Caco-2 (cell line): ENCODE data around the gene SUMO3. TPM values are rescaled to one million over a fixed set of nuclear protein-coding genes. Genes with fewer than 3 reads are reported as not detected.

Source experiments
- BruUV-seq: library from RNA; stranded (reverse); fragments of 400-500 nt; replicated peaks from 2 replicates; lab custom pipeline; 2021; lab: Mats Ljungman, UMichigan
- CTCF ChIA-PET: fragments of 300-600 bp; sonication (Branson Sonifier 250); formaldehyde crosslinking; loops from one replicate; lab custom pipeline; 2022; ENCODE audit warnings: antibody characterized with exemption; lab: Charles Lee
- POLR2A ChIA-PET: fragments of 300-600 bp; sonication (Branson Sonifier 250); formaldehyde crosslinking; loops from one replicate; lab custom pipeline; 2022; ENCODE audit warnings: antibody characterized with exemption; lab: Charles Lee
- DNase-seq, 2 experiments: peaks; one replicate each; pipeline versions ENCODE4 v3.0.0 to v3.0.0-alpha.2; 2020 to 2022
- H3K27me3 ChIP-seq: replicated peaks from 2 replicates; pipeline ENCODE4 v1.6.0; 2011; ENCODE audit warnings: low read length; ENCODE audit not compliant: control insufficient read depth, insufficient read depth
- H3K36me3 ChIP-seq: 2 replicates; pipeline ENCODE4 v1.5.1; 2011; ENCODE audit warnings: low read length; ENCODE audit not compliant: control insufficient read depth, insufficient read depth
- H3K4me1 ChIP-seq: fragments of 250-450 bp; sonication (Bioruptor Pico); 2 replicates; pipeline ENCODE4 v1.5.1; 2020; ENCODE audit warnings: mild to moderate bottlenecking
- H3K4me3 ChIP-seq: 2 replicates; pipeline ENCODE4 v1.5.1; 2011; ENCODE audit warnings: low read depth, mild to moderate bottlenecking, control low read depth, low read length
- H3K9me3 ChIP-seq: fragments of 250-450 bp; sonication (Bioruptor Pico); 2 replicates; pipeline ENCODE4 v1.5.1; 2020; ENCODE audit warnings: mild to moderate bottlenecking, moderate library complexity
- H3K27ac Mint-ChIP-seq: one replicate; pipeline ENCODE4 v1.8.0; 2022; ENCODE audit warnings: mixed read lengths; ENCODE audit not compliant: unreplicated experiment
- H3K27me3 Mint-ChIP-seq: one replicate; pipeline ENCODE4 v1.8.0; 2022; ENCODE audit warnings: mixed read lengths; ENCODE audit not compliant: insufficient read depth, unreplicated experiment
- H3K36me3 Mint-ChIP-seq: one replicate; pipeline ENCODE4 v1.8.0; 2022; ENCODE audit warnings: mild to moderate bottlenecking, mixed read lengths; ENCODE audit not compliant: insufficient read depth, unreplicated experiment
- H3K4me1 Mint-ChIP-seq: one replicate; pipeline ENCODE4 v1.8.0; 2022; ENCODE audit warnings: low read depth, mixed read lengths; ENCODE audit not compliant: unreplicated experiment
- H3K4me3 Mint-ChIP-seq: one replicate; pipeline ENCODE4 v1.8.0; 2022; ENCODE audit warnings: mild to moderate bottlenecking, moderate library complexity, mixed read lengths; ENCODE audit not compliant: unreplicated experiment
- H3K9me3 Mint-ChIP-seq: one replicate; pipeline ENCODE4 v1.8.0; 2022; ENCODE audit warnings: mixed read lengths; ENCODE audit not compliant: unreplicated experiment
- intact Hi-C: fragments of 100-400 bp; cut with micrococcal nuclease; formaldehyde crosslinking; loops from one replicate; pipeline ENCODE4 v1.10.0; 2022; ENCODE audit not compliant: unreplicated experiment
- total RNA-seq: library from RNA; stranded (reverse); gene quantifications from 2 replicates; pipeline ENCODE4 v1.2.3, GENCODE V29; 2022
- TF ChIP-seq, protein P1 (sequence below), 2 experiments: fragments of 200-600 bp in 1 of 2; IDR thresholded peaks; 1 replicate in 1 of 2; 2 replicates in 1 of 2; pipeline versions ENCODE4 v1.5.1 to v1.8.0; 2011 to 2022; ENCODE audit warnings: antibody characterized with exemption in 1 of 2, control low read depth in 1 of 2, inconsistent platforms in 1 of 2, low read depth in 1 of 2, low read length in 1 of 2, mild to moderate bottlenecking in 1 of 2, moderate library complexity in 1 of 2; ENCODE audit not compliant: insufficient read depth in 1 of 2, severe bottlenecking in 1 of 2, unreplicated experiment in 1 of 2

SUMO3 gene
- total RNA-seq, 1 experiment from 2014 or later, result 118 TPM

GRCh38 chr21:44849616-44850130, 31.8 kb upstream of the SUMO3 start:
- CTCF ChIA-PET, result no interaction called here

GRCh38 chr21:44848821-44849521, 31.1 kb upstream of the SUMO3 start:
- H3K4me3 Mint-ChIP-seq, result no peak overlapping the region
- no peaks in the 10 kb centered on the region; the same call in 1 of the 2 replicates for H3K36me3 ChIP-seq
- TF ChIP-seq, protein P1, sequence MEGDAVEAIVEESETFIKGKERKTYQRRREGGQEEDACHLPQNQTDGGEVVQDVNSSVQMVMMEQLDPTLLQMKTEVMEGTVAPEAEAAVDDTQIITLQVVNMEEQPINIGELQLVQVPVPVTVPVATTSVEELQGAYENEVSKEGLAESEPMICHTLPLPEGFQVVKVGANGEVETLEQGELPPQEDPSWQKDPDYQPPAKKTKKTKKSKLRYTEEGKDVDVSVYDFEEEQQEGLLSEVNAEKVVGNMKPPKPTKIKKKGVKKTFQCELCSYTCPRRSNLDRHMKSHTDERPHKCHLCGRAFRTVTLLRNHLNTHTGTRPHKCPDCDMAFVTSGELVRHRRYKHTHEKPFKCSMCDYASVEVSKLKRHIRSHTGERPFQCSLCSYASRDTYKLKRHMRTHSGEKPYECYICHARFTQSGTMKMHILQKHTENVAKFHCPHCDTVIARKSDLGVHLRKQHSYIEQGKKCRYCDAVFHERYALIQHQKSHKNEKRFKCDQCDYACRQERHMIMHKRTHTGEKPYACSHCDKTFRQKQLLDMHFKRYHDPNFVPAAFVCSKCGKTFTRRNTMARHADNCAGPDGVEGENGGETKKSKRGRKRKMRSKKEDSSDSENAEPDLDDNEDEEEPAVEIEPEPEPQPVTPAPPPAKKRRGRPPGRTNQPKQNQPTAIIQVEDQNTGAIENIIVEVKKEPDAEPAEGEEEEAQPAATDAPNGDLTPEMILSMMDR (IDR thresholded peaks at IDR 0.05; ENCODE audit: insufficient read depth in 1 of 2, low read depth in 1 of 2, low read length in 1 of 2, severe bottlenecking in 1 of 2, unreplicated experiment in 1 of 2), result no peak
- H3K27me3 ChIP-seq, result no peaks in the 10 kb centered on the region
- H3K9me3 Mint-ChIP-seq, result no peaks in the 10 kb centered on the region
- no peak overlapping the region for H3K4me3 ChIP-seq
- intact Hi-C loops, result loop anchor here (1.0 kb wide), 1 partner anchor 21 kb away; no protein-coding TSS in a partner anchor
- H3K36me3 Mint-ChIP-seq, result peaks cover 85% of the 10 kb centered on the region
- H3K9me3 ChIP-seq, result no peaks in the 10 kb centered on the region
- ChIA-PET POLR2A (no interaction called here), CTCF (no interaction called here)
- no TSS peak for BruUV-seq
- H3K27ac Mint-ChIP-seq, result no peak overlapping the region
- peak in 1 of 2 experiments; percentile 21 for DNase-seq
- no peaks in the 10 kb centered on the region for H3K27me3 Mint-ChIP-seq
- H3K4me1 Mint-ChIP-seq, result peaks cover 6% of the 10 kb centered on the region
- H3K4me1 ChIP-seq, result peaks cover 37% of the 10 kb centered on the region

More at GRCh38 chr21:44849616-44850130, 31.8 kb upstream of the SUMO3 start:
- no peaks in the 10 kb centered on the region for H3K27me3 Mint-ChIP-seq
- H3K9me3 Mint-ChIP-seq, result no peaks in the 10 kb centered on the region
- Histone ChIP-seq H3K27me3 (no peaks in the 10 kb centered on the region), H3K9me3 (no peaks in the 10 kb centered on the region), H3K4me3 (no peak overlapping the region), H3K4me1 (peaks cover 37% of the 10 kb centered on the region), H3K36me3 (no peaks in the 10 kb centered on the region; the same call in 1 of the 2 replicates)
- H3K4me1 Mint-ChIP-seq, result peaks cover 1% of the 10 kb centered on the region
- BruUV-seq, result TSS peak; percentile 59
- intact Hi-C loops, result loop anchor here (1.0 kb wide), 1 partner anchor 21 kb away; no protein-coding TSS in a partner anchor
- TF ChIP-seq, protein P1 (IDR thresholded peaks at IDR 0.05; ENCODE audit: insufficient read depth in 1 of 2, low read depth in 1 of 2, low read length in 1 of 2, severe bottlenecking in 1 of 2, unreplicated experiment in 1 of 2), result no peak
- H3K4me3 Mint-ChIP-seq, result no peak overlapping the region
- peaks cover 92% of the 10 kb centered on the region for H3K36me3 Mint-ChIP-seq
- no peak overlapping the region for H3K27ac Mint-ChIP-seq
- POLR2A ChIA-PET, result no interaction called here
- peak; percentile 55 to 79 for DNase-seq

DNA sequence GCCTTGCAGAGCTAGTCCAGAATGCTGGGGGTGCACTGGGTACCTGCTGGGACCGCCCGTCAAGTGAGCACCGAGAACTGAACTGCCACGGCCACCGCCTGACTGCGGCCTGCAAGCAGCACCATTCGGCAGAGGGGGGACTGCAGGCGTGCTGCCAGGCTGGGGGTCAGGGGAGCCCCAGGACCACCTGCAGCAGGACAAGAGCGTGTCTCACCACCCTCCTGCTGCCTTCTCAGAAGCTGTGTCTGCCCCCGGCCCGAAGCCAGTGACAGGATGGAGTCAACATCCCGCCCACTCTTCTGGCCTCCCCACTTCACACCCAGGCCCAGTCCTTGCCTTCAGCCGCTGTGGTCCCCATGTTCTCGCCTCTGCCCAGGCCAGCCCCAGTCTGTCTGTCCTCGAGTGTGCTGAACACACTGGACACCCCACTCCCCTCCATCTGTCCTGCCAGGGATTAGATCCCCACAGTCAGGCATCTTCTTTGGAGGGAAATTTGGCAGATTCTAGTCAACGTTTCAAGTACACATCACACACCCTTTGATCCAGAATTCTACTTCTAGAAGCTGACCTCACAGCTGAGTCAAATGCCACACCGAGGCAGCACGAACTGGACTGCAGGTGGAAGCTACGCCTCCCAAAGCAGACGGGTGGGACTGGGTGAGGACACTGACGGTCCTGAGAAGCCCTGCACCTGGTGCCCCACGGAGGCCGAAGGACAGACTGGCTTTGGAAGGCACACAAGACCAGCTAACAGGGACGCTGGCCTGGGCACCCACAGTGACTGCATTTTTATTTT, 29.6 kb upstream of the SUMO3 start:
- no TSS peak for BruUV-seq
- H3K4me1 Mint-ChIP-seq, result peaks cover 6% of the 10 kb centered on the region
- Histone ChIP-seq H3K27me3 (no peaks in the 10 kb centered on the region), H3K4me1 (peaks cover 37% of the 10 kb centered on the region), H3K36me3 (no peaks in the 10 kb centered on the region; the same call in 1 of the 2 replicates), H3K9me3 (no peaks in the 10 kb centered on the region), H3K4me3 (no peak overlapping the region)
- TF ChIP-seq, protein P1 (IDR thresholded peaks at IDR 0.05; ENCODE audit: insufficient read depth in 1 of 2, low read depth in 1 of 2, low read length in 1 of 2, severe bottlenecking in 1 of 2, unreplicated experiment in 1 of 2), result no peak
- POLR2A ChIA-PET, result no interaction called here
- intact Hi-C loops, result no loop called here
- no peaks in the 10 kb centered on the region for H3K27me3 Mint-ChIP-seq
- CTCF ChIA-PET, result no interaction called here
- H3K27ac Mint-ChIP-seq, result no peak overlapping the region
- H3K9me3 Mint-ChIP-seq, result no peaks in the 10 kb centered on the region
- DNase-seq, result peak in 1 of 2 experiments; percentile 28
- H3K36me3 Mint-ChIP-seq, result peaks cover 74% of the 10 kb centered on the region
- no peak overlapping the region for H3K4me3 Mint-ChIP-seq
